Measurements from ENCODE around the gene ALG5. TPM values are rescaled to one million over a fixed set of nuclear protein-coding genes. Genes with fewer than 3 reads are reported as not detected.

The ALG5 gene
- total RNA-seq, 1 donor from 2014 or later, result 18.9 TPM

DNA sequence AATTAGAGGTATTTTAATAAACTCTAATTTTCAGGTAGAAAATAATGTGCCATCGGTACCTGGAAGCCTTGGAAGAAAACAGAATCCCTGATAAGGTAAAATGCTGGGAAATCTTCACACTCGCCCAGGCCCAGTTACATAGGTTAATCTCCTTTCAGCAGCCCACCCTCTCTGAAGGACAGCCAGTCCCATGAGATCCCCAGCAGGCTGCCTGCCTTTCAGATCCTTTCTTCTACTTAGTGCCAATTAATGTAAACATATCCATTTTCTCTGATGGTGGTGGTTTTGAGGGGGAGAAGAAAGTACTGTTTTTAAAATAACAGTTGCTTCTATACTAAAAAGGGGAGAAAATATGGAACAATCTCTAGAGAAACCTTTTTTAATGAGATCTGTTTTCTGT is 91.3 kb downstream of the ALG5 start:
- Histone ChIP-seq H3K36me3 (no peaks in the 10 kb centered on the region), H3K4me1 (no peaks in the 10 kb centered on the region), H3K4me3 (no peak overlapping the region), H3K27ac (no peak overlapping the region), H3K27me3 (no peaks in the 10 kb centered on the region), H3K9me3 (no peaks in the 10 kb centered on the region)
- TF ChIP-seq, protein P1, sequence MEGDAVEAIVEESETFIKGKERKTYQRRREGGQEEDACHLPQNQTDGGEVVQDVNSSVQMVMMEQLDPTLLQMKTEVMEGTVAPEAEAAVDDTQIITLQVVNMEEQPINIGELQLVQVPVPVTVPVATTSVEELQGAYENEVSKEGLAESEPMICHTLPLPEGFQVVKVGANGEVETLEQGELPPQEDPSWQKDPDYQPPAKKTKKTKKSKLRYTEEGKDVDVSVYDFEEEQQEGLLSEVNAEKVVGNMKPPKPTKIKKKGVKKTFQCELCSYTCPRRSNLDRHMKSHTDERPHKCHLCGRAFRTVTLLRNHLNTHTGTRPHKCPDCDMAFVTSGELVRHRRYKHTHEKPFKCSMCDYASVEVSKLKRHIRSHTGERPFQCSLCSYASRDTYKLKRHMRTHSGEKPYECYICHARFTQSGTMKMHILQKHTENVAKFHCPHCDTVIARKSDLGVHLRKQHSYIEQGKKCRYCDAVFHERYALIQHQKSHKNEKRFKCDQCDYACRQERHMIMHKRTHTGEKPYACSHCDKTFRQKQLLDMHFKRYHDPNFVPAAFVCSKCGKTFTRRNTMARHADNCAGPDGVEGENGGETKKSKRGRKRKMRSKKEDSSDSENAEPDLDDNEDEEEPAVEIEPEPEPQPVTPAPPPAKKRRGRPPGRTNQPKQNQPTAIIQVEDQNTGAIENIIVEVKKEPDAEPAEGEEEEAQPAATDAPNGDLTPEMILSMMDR (IDR thresholded peaks at IDR 0.05), result no peak
- TF ChIP-seq POLR2AphosphoS5 (IDR thresholded peaks at IDR 0.05; ENCODE audit: insufficient read depth in 1 of 2, low read depth in 1 of 2), result no peak
- TF ChIP-seq POLR2A (IDR thresholded peaks at IDR 0.05), result no peak
- intact Hi-C loops (cut with DNase I), result no loop called here
- no peak for DNase-seq (ENCODE audit: extremely low spot score in 2 of 2)

DNA sequence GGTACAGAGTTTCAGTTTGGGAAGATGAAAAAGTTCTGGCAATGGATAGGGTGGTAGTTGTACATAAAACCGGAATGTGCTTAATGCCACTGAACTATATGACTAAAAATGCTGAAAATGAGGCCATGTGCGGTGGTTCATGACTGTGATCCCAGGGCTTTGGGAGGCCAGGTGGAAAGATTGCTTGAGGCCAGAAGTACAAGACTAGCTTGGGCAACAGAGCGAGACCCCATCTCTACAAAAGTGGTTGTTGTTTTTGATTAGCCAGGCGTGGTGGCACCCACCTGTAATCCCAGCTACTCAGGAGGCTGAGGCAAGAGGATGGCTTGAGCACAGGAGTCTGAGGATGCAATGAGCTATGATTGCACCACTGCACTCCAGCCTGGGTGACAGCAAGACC is 91.9 kb downstream of the ALG5 start:
- Histone ChIP-seq H3K27ac (no peak overlapping the region), H3K9me3 (no peaks in the 10 kb centered on the region), H3K4me1 (no peaks in the 10 kb centered on the region), H3K36me3 (no peaks in the 10 kb centered on the region), H3K27me3 (no peaks in the 10 kb centered on the region), H3K4me3 (no peak overlapping the region)
- intact Hi-C loops (cut with DNase I), result no loop called here
- no peak for DNase-seq (ENCODE audit: extremely low spot score in 2 of 2)
- no peak for TF ChIP-seq POLR2AphosphoS5 (IDR thresholded peaks at IDR 0.05; ENCODE audit: insufficient read depth in 1 of 2, low read depth in 1 of 2)

DNA sequence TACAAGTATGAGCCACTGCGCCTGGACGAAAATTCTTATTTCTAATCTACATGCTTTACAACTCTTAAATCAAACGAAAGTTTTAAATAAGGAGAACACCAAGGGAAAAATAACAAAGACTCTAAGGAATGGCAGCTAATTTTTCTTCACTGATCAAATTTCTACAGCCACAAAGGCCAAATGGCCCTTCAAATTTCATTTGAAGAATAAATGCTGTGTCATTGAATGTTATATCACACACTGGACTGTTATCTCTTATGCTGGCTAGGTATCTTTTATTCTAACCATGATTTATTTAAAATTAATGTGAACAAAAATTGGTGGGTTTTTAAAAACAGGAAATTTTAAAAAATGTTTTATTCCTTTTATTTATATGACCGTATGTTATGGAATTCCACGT is 93.2 kb downstream of the ALG5 start:
- Histone ChIP-seq H3K4me1 (no peaks in the 10 kb centered on the region), H3K36me3 (no peaks in the 10 kb centered on the region), H3K27ac (no peak overlapping the region), H3K4me3 (no peak overlapping the region), H3K9me3 (no peaks in the 10 kb centered on the region), H3K27me3 (no peaks in the 10 kb centered on the region)
- TF ChIP-seq POLR2AphosphoS5 (IDR thresholded peaks at IDR 0.05; ENCODE audit: insufficient read depth in 1 of 2, low read depth in 1 of 2) (no peak), POLR2A (IDR thresholded peaks at IDR 0.05) (no peak)
- TF ChIP-seq, protein P1 (IDR thresholded peaks at IDR 0.05), result no peak
- no peak for DNase-seq (ENCODE audit: extremely low spot score in 2 of 2)
- intact Hi-C loops (cut with DNase I), result no loop called here

DNA sequence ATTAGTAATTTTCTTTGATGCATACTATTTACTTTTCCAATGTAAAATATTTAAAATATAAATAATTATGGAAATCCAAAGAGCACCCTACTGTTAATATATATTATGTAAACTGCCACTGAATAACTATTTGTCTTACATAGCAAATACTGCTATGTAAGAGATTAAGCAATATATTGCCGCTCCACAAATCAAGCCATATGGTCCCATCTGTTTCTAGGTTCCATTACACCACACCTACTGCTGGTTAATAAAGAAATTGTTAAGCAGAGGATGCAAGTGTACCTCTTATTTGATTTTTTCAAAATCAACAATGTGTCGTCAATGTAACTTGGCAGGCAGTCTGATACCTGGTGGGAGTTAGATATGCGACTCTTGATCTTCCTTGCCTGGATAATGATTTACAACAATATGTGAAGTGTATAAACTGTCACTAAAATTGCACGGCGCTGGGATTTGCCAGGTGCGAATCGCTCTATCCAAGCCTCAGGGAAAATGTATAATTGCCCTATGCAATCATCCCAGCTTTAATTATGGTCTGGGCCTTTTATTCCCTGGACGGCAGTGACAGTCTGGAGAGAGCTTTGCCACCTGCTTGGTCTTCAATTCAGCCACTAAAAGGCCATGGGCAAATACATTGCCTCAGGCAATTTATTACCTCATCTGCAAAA is 95.1 kb downstream of the ALG5 start:
- no peak overlapping the region for H3K27ac ChIP-seq
- TF ChIP-seq POLR2A (IDR thresholded peaks at IDR 0.05) (no peak), POLR2AphosphoS5 (IDR thresholded peaks at IDR 0.05; ENCODE audit: insufficient read depth in 1 of 2, low read depth in 1 of 2) (no peak)
- TF ChIP-seq, protein P1 (IDR thresholded peaks at IDR 0.05), result no peak
- no peaks in the 10 kb centered on the region for H3K27me3 ChIP-seq
- intact Hi-C loops (cut with DNase I), result no loop called here
- no peak for DNase-seq (ENCODE audit: extremely low spot score in 2 of 2)
- no peak overlapping the region for H3K4me3 ChIP-seq
- H3K4me1 ChIP-seq, result no peaks in the 10 kb centered on the region
- H3K36me3 ChIP-seq, result no peaks in the 10 kb centered on the region
- no peaks in the 10 kb centered on the region for H3K9me3 ChIP-seq

Other genes with a start within 250 kb of the ALG5 start
- gene RFXAP, start 180.1 kb downstream of the ALG5 start, total RNA-seq, result 7.4 TPM
- 13.5 TPM for gene SMAD9, start 79.1 kb downstream of the ALG5 start, total RNA-seq
- 26.3 TPM for gene EXOSC8, start 1.4 kb upstream of the ALG5 start, total RNA-seq
- 34.1 TPM for gene SUPT20H, start 60.3 kb upstream of the ALG5 start, total RNA-seq
- not detected for gene CSNK1A1L, start 106.3 kb upstream of the ALG5 start, total RNA-seq

Data from vagina (tissue), 2 donors.